AG20443 (cell line): ENCODE data around the gene PFN1.
A peak's percentile ranks its signal among the peaks of the same experiment; 100 is the strongest.

Experiments
- DNase-seq: peaks from one replicate; pipeline ENCODE4 v3.0.0; 2012; ENCODE audit warnings: low spot score, mixed read lengths

PFN1 gene

GRCh38 chr17:4967539-4968485 is 19.5 kb upstream of the PFN1 start, which contains the start of gene SPAG7:
TSS of gene SPAG7 (minus strand) at chr17:4967817. CDS start at chr17:4967804, 13 bp downstream.
- DNase-seq, result peak; percentile 96

- peak; percentile 97 for DNase-seq
These were observed 18.7 kb upstream of the PFN1 start for GRCh38 chr17:4966844-4967538.

GRCh38 chr17:4965311-4965986 is 17.1 kb upstream of the PFN1 start:
- no peak for DNase-seq

- DNase-seq, result no peak
These were observed 12.1 kb upstream of the PFN1 start for GRCh38 chr17:4960279-4960922.

- no peak for DNase-seq
These were observed 11.1 kb upstream of the PFN1 start for GRCh38 chr17:4959261-4959965.

- DNase-seq, result no peak
These were observed 9.8 kb upstream of the PFN1 start for GRCh38 chr17:4958102-4958501.

- DNase-seq, result no peak
These were observed 8.2 kb upstream of the PFN1 start for GRCh38 chr17:4956493-4957061.

GRCh38 chr17:4955091-4955490 is 6.8 kb upstream of the PFN1 start:
- DNase-seq, result no peak

GRCh38 chr17:4953451-4953961 is 5.2 kb upstream of the PFN1 start:
- peak; percentile 89 for DNase-seq

- DNase-seq, result no peak
These were observed 3.2 kb upstream of the PFN1 start for GRCh38 chr17:4951486-4951885.

- DNase-seq, result no peak
These were observed 2.4 kb upstream of the PFN1 start, which contains the start of gene ENO3 for GRCh38 chr17:4950746-4951204. TSS of gene ENO3 (plus strand) at chr17:4951119. CDS start at chr17:4951830, 711 bp downstream.

- DNase-seq, result no peak
These were observed 1.9 kb upstream of the PFN1 start for GRCh38 chr17:4950075-4950745.

- peak; percentile 76 for DNase-seq
These were observed 1.2 kb upstream of the PFN1 start for GRCh38 chr17:4949321-4950074.

GRCh38 chr17:4948931-4949320 is 596 bp upstream of the PFN1 start:
- peak; percentile 96 for DNase-seq

- peak; percentile 54 for DNase-seq
These were observed 742 bp downstream of the PFN1 start for GRCh38 chr17:4947411-4948165.

GRCh38 chr17:4947010-4947410 is 1.3 kb downstream of the PFN1 start:
- DNase-seq, result no peak

- DNase-seq, result no peak
These were observed 1.9 kb downstream of the PFN1 start for GRCh38 chr17:4946312-4946976.

- DNase-seq, result no peak
These were observed 2.4 kb downstream of the PFN1 start for GRCh38 chr17:4945944-4946280.
